Neural cell (in vitro differentiated cells): ENCODE results near the gene FAXDC2.

ENCODE experiments used
- CTCF ChIP-seq: fragments of 450-650 bp; IDR thresholded peaks from 2 replicates; pipeline ENCODE4 v1.5.1; 2014; ENCODE audit warnings: antibody characterized with exemption, mild to moderate bottlenecking, moderate library complexity; ENCODE audit not compliant: poor library complexity, severe bottlenecking
- MXI1 ChIP-seq: fragments of 450-650 bp; conservative IDR thresholded peaks from 2 replicates; pipeline ENCODE4 v1.6.1; 2014; ENCODE audit warnings: antibody characterized with exemption, mild to moderate bottlenecking; ENCODE audit not compliant: poor library complexity, severe bottlenecking
- POLR2AphosphoS5 ChIP-seq: IDR thresholded peaks from 2 replicates; pipeline ENCODE4 v1.6.1; 2012
- REST ChIP-seq: IDR thresholded peaks from 2 replicates; pipeline ENCODE4 v1.6.1; 2012; ENCODE audit warnings: borderline replicate concordance
- TAF1 ChIP-seq: IDR thresholded peaks from 2 replicates; pipeline ENCODE4 v1.6.1; 2012; ENCODE audit warnings: low read depth

- TF ChIP-seq POLR2AphosphoS5, result no peak
- TF ChIP-seq MXI1, result no peak
- no peak for TF ChIP-seq CTCF
- TF ChIP-seq REST, result no peak
- no peak for TF ChIP-seq TAF1
Measured at GRCh38 chr5:154851351-154851750, 948 bp upstream of the FAXDC2 start.
